H1 (cell line): ENCODE results near the gene SERPINE3. TPM values are rescaled to one million over a fixed set of nuclear protein-coding genes. Genes with fewer than 3 reads are reported as not detected.

Experiments used
- CTCF ChIA-PET: fragments of 300-600 bp; sonication (Branson Sonifier 250); formaldehyde crosslinking; loops from one replicate; lab custom pipeline; 2021; ENCODE audit not compliant: partially characterized antibody; lab: Charles Lee
- POLR2A ChIA-PET: fragments of 300-600 bp; sonication (Branson Sonifier 250); formaldehyde crosslinking; loops from one replicate; lab custom pipeline; 2021; ENCODE audit warnings: inconsistent platforms; ENCODE audit not compliant: partially characterized antibody; lab: Charles Lee
- DNase-seq, 2 experiments: peaks; one replicate each; pipeline versions ENCODE4 v3.0.0 to v3.0.0-alpha.2; 2010 to 2022; ENCODE audit warnings: low spot score in 2 of 2, low read depth in 1 of 2, mixed read lengths in 1 of 2
- FAIRE-seq: peaks from 2 replicates; lab custom pipeline; 2011; peaks lifted over from hg19 to GRCh38; lab: Jason Lieb, UNC
- H2AFZ ChIP-seq: 2 replicates; pipeline ENCODE4 v1.8.1; 2012; ENCODE audit warnings: low read length, inconsistent platforms
- H2AK5ac ChIP-seq: 2 replicates; pipeline ENCODE4 v1.6.1; 2013; ENCODE audit warnings: low read depth, low read length
- H2BK120ac ChIP-seq: replicated peaks from 2 replicates; pipeline ENCODE3; 2013; ENCODE audit warnings: low read depth, low read length, inconsistent platforms
- H2BK12ac ChIP-seq: 2 replicates; pipeline ENCODE4 v1.6.1; 2013; ENCODE audit warnings: low read depth, low read length
- H2BK15ac ChIP-seq: 2 replicates; pipeline ENCODE4 v1.6.1; 2013; ENCODE audit warnings: low read length
- H2BK20ac ChIP-seq: 2 replicates; pipeline ENCODE4 v1.6.1; 2013; ENCODE audit warnings: low read length
- H2BK5ac ChIP-seq: 2 replicates; pipeline ENCODE4 v1.6.1; 2013; ENCODE audit warnings: low read depth, low read length
- H3K14ac ChIP-seq: 2 replicates; pipeline ENCODE4 v1.6.1; 2013; ENCODE audit warnings: inconsistent platforms; ENCODE audit not compliant: insufficient read length
- H3K18ac ChIP-seq: 2 replicates; pipeline ENCODE4 v1.6.1; 2013; ENCODE audit warnings: low read length; ENCODE audit errors: extremely low read depth
- H3K23ac ChIP-seq: 2 replicates; pipeline ENCODE4 v1.6.1; 2013; ENCODE audit warnings: inconsistent platforms; ENCODE audit not compliant: insufficient read length
- H3K23me2 ChIP-seq: 2 replicates; pipeline ENCODE4 v1.6.1; 2013; ENCODE audit warnings: low read depth, low read length
- H3K27ac ChIP-seq: 2 replicates; pipeline ENCODE4 v1.6.1; 2011; ENCODE audit warnings: low read depth, low read length, inconsistent platforms
- H3K27me3 ChIP-seq, 4 experiments: replicated peaks in 1 of 4; 1 replicate in 1 of 4; 2 replicates in 3 of 4; pipeline versions ENCODE4 v1.6.1 to v1.8.1; 2011 to 2013; ENCODE audit warnings: low read length in 3 of 4, mild to moderate bottlenecking in 3 of 4, inconsistent platforms in 2 of 4, mixed read lengths in 2 of 4, moderate library complexity in 1 of 4; ENCODE audit not compliant: control insufficient read depth in 3 of 4, insufficient read depth in 3 of 4; ENCODE audit errors: extremely low read depth in 1 of 4
- H3K36me3 ChIP-seq, 4 experiments: 2 replicates each; pipeline versions ENCODE4 v1.6.1 to v1.8.1; 2011 to 2013; ENCODE audit warnings: mild to moderate bottlenecking in 4 of 4, low read length in 3 of 4, moderate library complexity in 2 of 4, control low read depth in 1 of 4, inconsistent platforms in 1 of 4; ENCODE audit not compliant: insufficient read depth in 4 of 4, control insufficient read depth in 2 of 4
- H3K4ac ChIP-seq: replicated peaks from 2 replicates; pipeline ENCODE3; 2013; ENCODE audit warnings: low read length, low read depth, mixed read lengths, inconsistent platforms; ENCODE audit not compliant: insufficient read length
- H3K4me1 ChIP-seq, 4 experiments: replicated peaks in 1 of 4; 1 replicate in 1 of 4; 2 replicates in 3 of 4; pipeline versions ENCODE4 v1.6.1 to v1.8.1; 2011 to 2013; ENCODE audit warnings: low read length in 3 of 4, inconsistent platforms in 2 of 4, mixed read lengths in 1 of 4; ENCODE audit not compliant: insufficient read depth in 4 of 4, control insufficient read depth in 3 of 4
- H3K4me2 ChIP-seq, 2 experiments: 2 replicates each; pipeline versions ENCODE4 v1.6.1 to v1.8.1; 2011 to 2013; ENCODE audit warnings: low read depth in 2 of 2, low read length in 2 of 2, control low read depth in 1 of 2, inconsistent platforms in 1 of 2, mild to moderate bottlenecking in 1 of 2; ENCODE audit not compliant: insufficient read depth in 1 of 2
- H3K4me3 ChIP-seq, 4 experiments: fragments of 200-600, 300-600 bp in 1 of 4; sonication (generic), shearing (Covaris generic), sonication (Bioruptor Twin) in 1 of 4; 2 replicates each; pipeline versions ENCODE4 v1.5.1 to v1.8.1; 2011 to 2016; ENCODE audit warnings: low read length in 4 of 4, low read depth in 3 of 4, control low read depth in 2 of 4, inconsistent platforms in 2 of 4, mild to moderate bottlenecking in 2 of 4, mixed read lengths in 1 of 4, moderate library complexity in 1 of 4; ENCODE audit not compliant: insufficient read depth in 2 of 4; ENCODE audit errors: extremely low read depth in 1 of 4
- H3K56ac ChIP-seq: replicated peaks from 2 replicates; pipeline ENCODE3; 2013; ENCODE audit warnings: low read depth, mild to moderate bottlenecking, mixed read lengths, low read length, inconsistent platforms; ENCODE audit not compliant: insufficient read length
- H3K79me1 ChIP-seq: 2 replicates; pipeline ENCODE4 v1.6.1; 2013; ENCODE audit warnings: low read depth, low read length, control low read depth
- H3K79me2 ChIP-seq, 2 experiments: 2 replicates each; pipeline versions ENCODE4 v1.6.1 to v1.8.1; 2012 to 2013; ENCODE audit warnings: low read length in 2 of 2, mild to moderate bottlenecking in 2 of 2, inconsistent platforms in 1 of 2; ENCODE audit not compliant: insufficient read depth in 2 of 2, control insufficient read depth in 1 of 2
- H3K9ac ChIP-seq, 4 experiments: replicated peaks in 1 of 4; 1 replicate in 1 of 4; 2 replicates in 3 of 4; pipeline versions ENCODE4 v1.6.1 to v1.8.1; 2011 to 2013; ENCODE audit warnings: low read depth in 3 of 4, low read length in 3 of 4, control low read depth in 2 of 4, mild to moderate bottlenecking in 2 of 4, moderate library complexity in 2 of 4, inconsistent platforms in 1 of 4; ENCODE audit errors: extremely low read depth in 1 of 4
- H3K9me3 ChIP-seq, 2 experiments: 2 replicates each; pipeline versions ENCODE4 v1.6.1 to v1.8.1; 2012 to 2013; ENCODE audit warnings: mild to moderate bottlenecking in 2 of 2, moderate library complexity in 2 of 2, control low read depth in 1 of 2, inconsistent platforms in 1 of 2, low read depth in 1 of 2, low read length in 1 of 2, mixed read lengths in 1 of 2; ENCODE audit not compliant: insufficient read depth in 2 of 2
- H4K20me1 ChIP-seq, 2 experiments: replicated peaks in 1 of 2; 2 replicates each; pipeline versions ENCODE3 to v1.8.1; 2011 to 2013; ENCODE audit warnings: inconsistent platforms in 2 of 2, low read length in 2 of 2, mild to moderate bottlenecking in 1 of 2; ENCODE audit not compliant: insufficient read depth in 2 of 2, control insufficient read depth in 1 of 2
- H4K5ac ChIP-seq: 2 replicates; pipeline ENCODE4 v1.6.1; 2013; ENCODE audit warnings: low read length, low read depth, mixed read lengths, inconsistent platforms; ENCODE audit not compliant: insufficient read length
- H4K8ac ChIP-seq: 2 replicates; pipeline ENCODE4 v1.8.0; 2013; ENCODE audit warnings: mild to moderate bottlenecking, moderate library complexity, low read length, inconsistent platforms; ENCODE audit not compliant: insufficient read depth; ENCODE audit errors: extremely low read depth
- H4K91ac ChIP-seq: replicated peaks from 2 replicates; pipeline ENCODE3; 2013; ENCODE audit warnings: low read length, mixed read lengths, inconsistent platforms; ENCODE audit not compliant: insufficient read length
- BACH1 ChIP-seq: IDR thresholded peaks from 2 replicates; pipeline ENCODE4 v1.6.1; 2012; ENCODE audit warnings: low read length, improper control_type of control experiment
- CBX5 ChIP-seq: fragments of 300-800, 300-1000 bp; sonication (generic); IDR thresholded peaks from 2 replicates; pipeline ENCODE4 v1.7.1; 2016; ENCODE audit warnings: antibody characterized with exemption, low read length, low read depth
- CHD2 ChIP-seq: IDR thresholded peaks from 2 replicates; pipeline ENCODE4 v1.6.1; 2012; ENCODE audit warnings: low read length, improper control_type of control experiment
- CTBP2 ChIP-seq: IDR thresholded peaks from 2 replicates; pipeline ENCODE4 v1.7.0; 2011; ENCODE audit warnings: borderline replicate concordance, mild to moderate bottlenecking, moderate library complexity, mixed read lengths, low read length; ENCODE audit not compliant: insufficient read depth, insufficient read length
- EP300 ChIP-seq, 2 experiments: IDR thresholded peaks; 1 replicate in 1 of 2; 2 replicates in 1 of 2; pipeline ENCODE4 v1.6.1; 2011 to 2012; ENCODE audit warnings: low read depth in 2 of 2, low read length in 2 of 2, mild to moderate bottlenecking in 2 of 2, borderline replicate concordance in 1 of 2, inconsistent platforms in 1 of 2, moderate library complexity in 1 of 2
- MAFK ChIP-seq: IDR thresholded peaks from 2 replicates; pipeline ENCODE4 v1.6.1; 2012; ENCODE audit warnings: low read depth, mild to moderate bottlenecking, improper control_type of control experiment, low read length
- MAX ChIP-seq: IDR thresholded peaks from 2 replicates; pipeline ENCODE4 v1.6.1; 2012; ENCODE audit warnings: inconsistent platforms
- RBBP5 ChIP-seq: IDR thresholded peaks from 2 replicates; pipeline ENCODE4 v1.7.1; 2012; ENCODE audit warnings: low read depth, mild to moderate bottlenecking, inconsistent platforms, low read length, moderate library complexity, borderline replicate concordance
- SP2 ChIP-seq: IDR thresholded peaks from 2 replicates; pipeline ENCODE4 v1.6.1; 2012; ENCODE audit warnings: mild to moderate bottlenecking, low read length, inconsistent platforms
- TAF1 ChIP-seq: IDR thresholded peaks from 2 replicates; pipeline ENCODE4 v1.6.1; 2011; ENCODE audit warnings: mild to moderate bottlenecking, low read depth, low read length
- polyA plus RNA-seq, 7 experiments: library from polyadenylated mRNA; depleted of rRNA in 3 of 7; stranded (reverse) in 5 of 7; unstranded in 2 of 7; fragments of >200 nt in 5 of 7; fragments of 200-250 nt in 2 of 7; gene quantifications; 1 replicate in 5 of 7; 2 replicates in 1 of 7; 4 replicates in 1 of 7; pipeline versions ENCODE4 v1.2.1 to v1.2.3, GENCODE V29; 2011 to 2013; ENCODE audit warnings: missing spikeins in 2 of 7, mixed read lengths in 2 of 7
- total RNA-seq: library from RNA; stranded (reverse); fragmentation: NEBNext Ultra II Directional; extraction: Animal tissue kit (Norgen Biotek cat#: 25700); gene quantifications from 2 replicates; pipeline ENCODE4 v1.2.1, GENCODE V29; 2021

The SERPINE3 gene
- total and polyA plus RNA-seq, 2 of the 8 experiments (the other 6 are each of a cell fraction or from before 2014, with no cell fraction given): 0.34 to 1.0 TPM

- Histone ChIP-seq H3K56ac (no peak overlapping the region), H2BK20ac (no peak overlapping the region), H2AK5ac (no peak overlapping the region), H3K18ac (no peak overlapping the region), H2AFZ (no peak overlapping the region), H4K8ac (no peak overlapping the region), H3K27ac (no peak overlapping the region), H2BK120ac (no peak overlapping the region), H2BK15ac (no peak overlapping the region), H3K27me3 (no peaks in the 10 kb centered on the region), H3K79me2 (no peaks in the 10 kb centered on the region), H3K23ac (no peak overlapping the region), H3K9me3 (no peaks in the 10 kb centered on the region), H3K4ac (no peak overlapping the region), H4K20me1 (no peaks in the 10 kb centered on the region), H3K14ac (no peak overlapping the region), H3K79me1 (no peaks in the 10 kb centered on the region), H3K9ac (no peak overlapping the region), H3K4me3 (no peak overlapping the region), H3K23me2 (no peaks in the 10 kb centered on the region), H4K91ac (no peak overlapping the region), H2BK5ac (no peak overlapping the region), H3K4me1 (peaks cover 0 to 5% (median 0%) of the 10 kb centered on the region in 4 experiments; a peak in 1 of 7 replicates), H4K5ac (no peak overlapping the region), H3K4me2 (no peak overlapping the region), H3K36me3 (peaks cover 3 to 53% (median 16%) of the 10 kb centered on the region in 4 experiments; a peak in 5 of 8 replicates), H2BK12ac (no peak overlapping the region)
- CTCF ChIA-PET: interaction anchor here (0.9 kb wide), 1 partner anchor 238 kb away, joined by 3 read pairs; no protein-coding TSS in a partner anchor
- no peak for TF ChIP-seq TAF1
- no peak for TF ChIP-seq MAX
- no peak for TF ChIP-seq SP2
- no peak for TF ChIP-seq CBX5
- no peak for TF ChIP-seq BACH1
- no peak for TF ChIP-seq EP300 (IDR thresholded peaks at IDR 0.05; ENCODE audit: borderline replicate concordance in 1 of 2, low read depth in 2 of 2, low read length in 2 of 2)
- TF ChIP-seq RBBP5: no peak
- TF ChIP-seq CTBP2: no peak
- no peak for TF ChIP-seq CHD2
- no peak for TF ChIP-seq MAFK
- DNase-seq: no peak
- POLR2A ChIA-PET: interaction anchor here (1.3 kb wide), 1 partner anchor 90 kb away, joined by 3 read pairs; no protein-coding TSS in a partner anchor
- no peak for FAIRE-seq
Measured at GRCh38 chr13:51363625-51364024, 24.1 kb downstream of the SERPINE3 start.
